Measurements from ENCODE around the gene AOPEP. TPM values are rescaled to one million over a fixed set of nuclear protein-coding genes. Genes with fewer than 3 reads are reported as not detected.

The AOPEP gene
- total RNA-seq, 4 donors from 2014 or later, result 305 to 458 (median 419) TPM

DNA sequence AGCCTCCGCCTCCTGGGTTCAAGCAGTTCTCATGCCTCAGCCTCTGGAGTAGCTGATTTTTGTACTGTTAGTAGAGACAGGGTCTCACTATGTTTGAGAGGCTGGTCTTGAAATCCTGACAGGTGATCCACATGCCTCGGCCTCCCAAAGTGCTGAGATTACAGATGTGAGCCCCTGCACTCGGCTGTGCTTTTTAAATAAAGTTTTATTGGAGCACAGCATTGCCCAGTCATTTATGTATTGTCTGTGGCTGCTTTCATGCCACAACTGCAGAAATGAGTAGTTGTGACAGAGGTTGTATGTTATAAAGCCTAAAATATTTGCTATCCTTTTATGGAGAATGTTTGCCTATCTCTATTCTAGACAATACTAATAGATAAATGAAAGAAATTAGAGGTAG, 169.2 kb downstream of the AOPEP start:
- H3K9me3 ChIP-seq, result peaks cover 0 to 7% (median 0%) of the 10 kb centered on the region in 4 donors
- DNase-seq (ENCODE audit: extremely low spot score), result no peak
- WGBS, result 81% methylated on average over 3 of the region's 3 CpGs
- H3K36me3 ChIP-seq, result no peaks in the 10 kb centered on the region
- H3K4me1 ChIP-seq, result peaks cover 8 to 12% (median 10%) of the 10 kb centered on the region in 4 donors
- intact Hi-C loops (cut with DNase I), result no loop called here
- H3K27ac ChIP-seq (replicated peaks in 1 of 4), result no peak overlapping the region
- TF ChIP-seq, protein P1, sequence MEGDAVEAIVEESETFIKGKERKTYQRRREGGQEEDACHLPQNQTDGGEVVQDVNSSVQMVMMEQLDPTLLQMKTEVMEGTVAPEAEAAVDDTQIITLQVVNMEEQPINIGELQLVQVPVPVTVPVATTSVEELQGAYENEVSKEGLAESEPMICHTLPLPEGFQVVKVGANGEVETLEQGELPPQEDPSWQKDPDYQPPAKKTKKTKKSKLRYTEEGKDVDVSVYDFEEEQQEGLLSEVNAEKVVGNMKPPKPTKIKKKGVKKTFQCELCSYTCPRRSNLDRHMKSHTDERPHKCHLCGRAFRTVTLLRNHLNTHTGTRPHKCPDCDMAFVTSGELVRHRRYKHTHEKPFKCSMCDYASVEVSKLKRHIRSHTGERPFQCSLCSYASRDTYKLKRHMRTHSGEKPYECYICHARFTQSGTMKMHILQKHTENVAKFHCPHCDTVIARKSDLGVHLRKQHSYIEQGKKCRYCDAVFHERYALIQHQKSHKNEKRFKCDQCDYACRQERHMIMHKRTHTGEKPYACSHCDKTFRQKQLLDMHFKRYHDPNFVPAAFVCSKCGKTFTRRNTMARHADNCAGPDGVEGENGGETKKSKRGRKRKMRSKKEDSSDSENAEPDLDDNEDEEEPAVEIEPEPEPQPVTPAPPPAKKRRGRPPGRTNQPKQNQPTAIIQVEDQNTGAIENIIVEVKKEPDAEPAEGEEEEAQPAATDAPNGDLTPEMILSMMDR (IDR thresholded peaks at IDR 0.05), result no peak
- no peak for TF ChIP-seq POLR2A (IDR thresholded peaks at IDR 0.05; ENCODE audit: low read depth)
- TF ChIP-seq POLR2AphosphoS5 (IDR thresholded peaks at IDR 0.05), result no peak
- no peak for TF ChIP-seq EP300 (IDR thresholded peaks at IDR 0.05)
- H3K4me3 ChIP-seq, result no peak overlapping the region
- H3K27me3 ChIP-seq, result no peaks in the 10 kb centered on the region

DNA sequence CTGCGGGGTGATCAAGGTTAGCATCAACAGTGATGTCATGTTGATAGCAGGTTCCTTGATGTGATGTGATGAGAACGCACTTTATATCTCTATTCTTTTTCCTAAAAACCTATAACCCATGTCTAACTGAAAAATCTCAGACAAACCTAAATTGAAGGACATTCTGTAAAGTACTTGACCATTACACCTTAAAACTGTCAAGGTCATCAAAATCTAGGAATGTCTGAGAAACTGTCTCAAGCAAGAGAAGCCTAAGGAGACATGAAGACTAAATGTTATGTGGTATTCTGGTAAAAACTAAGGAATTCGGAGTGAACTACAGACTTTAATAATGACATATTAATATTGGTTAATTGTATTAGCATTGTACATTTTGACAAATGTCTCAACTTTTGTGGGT, 170.0 kb downstream of the AOPEP start:
- TF ChIP-seq POLR2AphosphoS5 (IDR thresholded peaks at IDR 0.05) (no peak), POLR2A (IDR thresholded peaks at IDR 0.05; ENCODE audit: low read depth) (no peak), EP300 (IDR thresholded peaks at IDR 0.05) (no peak)
- TF ChIP-seq, protein P1 (IDR thresholded peaks at IDR 0.05), result no peak
- 95% methylated on average over 3 of the region's 3 CpGs for WGBS
- H3K9me3 ChIP-seq, result no peaks in the 10 kb centered on the region
- no peaks in the 10 kb centered on the region for H3K27me3 ChIP-seq
- H3K27ac ChIP-seq (replicated peaks in 1 of 4), result no peak overlapping the region
- no peak overlapping the region for H3K4me3 ChIP-seq
- intact Hi-C loops (cut with DNase I), result no loop called here
- peaks cover 15 to 21% (median 18%) of the 10 kb centered on the region in 4 donors for H3K4me1 ChIP-seq
- no peaks in the 10 kb centered on the region for H3K36me3 ChIP-seq
- DNase-seq (ENCODE audit: extremely low spot score), result no peak

DNA sequence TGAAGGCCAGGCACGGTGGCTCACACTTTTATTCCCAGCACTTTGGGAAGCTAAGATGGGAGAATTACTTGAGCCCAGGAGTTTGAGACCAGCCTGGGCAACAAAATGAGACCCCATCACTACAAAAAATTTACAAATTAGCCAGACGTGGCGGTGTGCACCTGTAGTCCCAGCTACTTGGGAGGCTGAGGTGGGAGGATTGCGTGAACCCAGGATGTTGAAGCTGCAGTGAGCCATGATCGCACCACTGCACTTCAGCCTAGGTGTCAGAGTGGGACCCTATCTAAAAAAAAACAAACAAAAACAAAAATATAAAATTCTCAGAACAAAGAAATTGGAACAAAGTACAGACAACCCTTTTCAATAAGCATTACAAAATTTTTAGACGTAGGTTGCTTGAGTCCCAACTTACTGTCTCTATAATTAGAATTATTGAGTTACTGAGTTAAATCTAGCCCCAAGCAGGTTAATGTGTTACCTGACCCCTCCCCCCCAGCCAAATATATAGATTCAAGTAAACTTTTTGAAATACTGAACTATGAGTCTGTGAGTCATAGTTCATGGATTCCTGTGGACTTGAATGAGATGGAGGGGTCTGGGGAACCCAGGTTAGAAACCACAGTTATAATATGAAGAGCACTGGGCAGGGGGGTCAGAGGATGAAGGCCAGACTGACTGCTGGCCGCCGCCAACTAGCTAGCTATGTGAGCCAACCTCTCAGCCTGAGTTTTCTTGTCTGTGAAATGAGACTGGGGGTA, 173.1 kb downstream of the AOPEP start:
- 95% methylated on average over 8 of the region's 8 CpGs for WGBS
- TF ChIP-seq EP300 (IDR thresholded peaks at IDR 0.05) (no peak), POLR2AphosphoS5 (IDR thresholded peaks at IDR 0.05) (no peak), POLR2A (IDR thresholded peaks at IDR 0.05; ENCODE audit: low read depth) (no peak)
- TF ChIP-seq, protein P1 (IDR thresholded peaks at IDR 0.05), result no peak
- intact Hi-C loops (cut with DNase I), result no loop called here
- Histone ChIP-seq H3K4me3 (no peak overlapping the region), H3K4me1 (peaks cover 20 to 46% (median 28%) of the 10 kb centered on the region in 4 donors), H3K27ac (replicated peaks in 1 of 4) (peak overlapping the region; percentile 77 to 88 (median 81)), H3K9me3 (no peaks in the 10 kb centered on the region), H3K36me3 (no peaks in the 10 kb centered on the region), H3K27me3 (no peaks in the 10 kb centered on the region)
- no peak for DNase-seq (ENCODE audit: extremely low spot score)

DNA sequence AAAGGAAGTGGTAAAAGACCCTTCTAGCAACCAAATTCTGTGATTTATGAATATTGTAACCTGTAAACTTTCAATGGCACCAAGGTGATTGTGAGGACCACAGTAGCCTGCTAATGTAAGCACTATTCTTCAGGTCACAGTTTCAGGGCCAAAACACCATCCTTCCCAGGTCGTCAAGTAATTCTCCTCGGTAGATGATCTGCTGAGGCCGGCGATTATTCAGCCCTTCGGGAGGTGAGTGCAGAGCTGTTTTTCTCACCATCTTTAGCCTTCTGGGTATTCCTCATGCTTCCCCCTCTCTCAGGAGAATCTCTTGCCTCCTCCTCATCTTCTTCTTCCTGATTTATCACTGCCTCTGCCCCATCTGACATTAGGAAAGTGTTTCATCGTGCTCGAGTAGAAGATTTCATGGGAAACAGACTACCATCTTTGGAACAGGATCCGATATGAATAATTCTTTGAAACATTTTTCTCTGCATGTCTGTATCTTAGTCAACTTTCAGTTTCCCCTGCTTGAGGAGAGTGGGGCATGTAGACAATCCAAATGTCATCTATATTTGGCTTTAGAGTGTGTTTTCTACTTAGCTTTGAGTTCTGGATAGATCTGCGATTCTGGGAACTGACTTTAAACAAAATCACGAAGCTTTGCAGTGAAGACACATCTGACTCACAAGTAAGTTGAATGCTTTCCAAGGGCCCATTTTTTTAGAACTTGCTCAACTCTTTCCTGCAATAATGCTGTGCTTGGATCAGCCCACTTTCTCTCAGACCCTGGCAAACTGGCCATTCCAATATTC, 173.9 kb downstream of the AOPEP start:
- H3K36me3 ChIP-seq, result no peaks in the 10 kb centered on the region
- H3K4me3 ChIP-seq, result peak overlapping the region; percentile 28 to 45 (median 36)
- intact Hi-C loops (cut with DNase I), result no loop called here
- H3K27ac ChIP-seq (replicated peaks in 1 of 4), result peak overlapping the region; percentile 77 to 88 (median 81)
- H3K27me3 ChIP-seq, result no peaks in the 10 kb centered on the region
- H3K4me1 ChIP-seq, result peaks cover 20 to 46% (median 28%) of the 10 kb centered on the region in 4 donors
- TF ChIP-seq POLR2AphosphoS5 (IDR thresholded peaks at IDR 0.05), result peak; percentile 38 to 76
- peak; percentile 53 for TF ChIP-seq EP300 (IDR thresholded peaks at IDR 0.05)
- no peak for TF ChIP-seq POLR2A (IDR thresholded peaks at IDR 0.05; ENCODE audit: low read depth)
- TF ChIP-seq, protein P1 (IDR thresholded peaks at IDR 0.05), result no peak
- no peaks in the 10 kb centered on the region for H3K9me3 ChIP-seq
- DNase-seq (ENCODE audit: extremely low spot score), result no peak
- WGBS, result 45% methylated on average over 10 of the region's 10 CpGs

Data from esophagus muscularis mucosa (tissue), 4 donors.